Right atrium auricular region (tissue), 2 donors: Measurements from ENCODE around the gene GRK5. TPM values are rescaled to one million over a fixed set of nuclear protein-coding genes. Genes with fewer than 3 reads are reported as not detected.

Experiments
- DNase-seq: peaks from one replicate; pipeline ENCODE4 v3.0.0-alpha.2; 2019; ENCODE audit warnings: low spot score
- H3K27ac ChIP-seq, 2 donors: fragments of 200-600 bp; sonication (generic); 1 replicate in 1 of 2; 2 replicates in 1 of 2; pipeline ENCODE4 v1.5.1; 2016 to 2019
- H3K27me3 ChIP-seq, 2 donors: fragments of 200-600 bp; sonication (generic); one replicate each; pipeline versions ENCODE4 v1.5.1 to v1.6.0; 2017 to 2019
- H3K36me3 ChIP-seq: fragments of 200-600 bp; sonication (generic); one replicate; pipeline ENCODE4 v1.5.1; 2016
- H3K4me1 ChIP-seq, 2 donors: fragments of 200-600 bp; sonication (generic); one replicate each; pipeline versions ENCODE4 v1.5.1 to v1.6.0; 2017 to 2019
- H3K4me3 ChIP-seq, 2 donors: fragments of 200-600 bp; sonication (generic); 1 replicate in 1 of 2; 2 replicates in 1 of 2; pipeline ENCODE4 v1.5.1; 2017 to 2019; ENCODE audit warnings: mild to moderate bottlenecking in 1 of 2, moderate library complexity in 1 of 2
- H3K9me3 ChIP-seq, 2 donors: fragments of 200-600 bp; sonication (generic); one replicate each; pipeline ENCODE4 v1.5.1; 2019
- CTCF ChIP-seq, 2 donors: fragments of 200-600 bp; sonication (generic); IDR thresholded peaks; one replicate each; pipeline ENCODE4 v1.5.1; 2019; ENCODE audit warnings: antibody characterized with exemption in 2 of 2
- total RNA-seq, 2 donors: library from RNA; depleted of rRNA; stranded (reverse); fragments of >200 nt; gene quantifications; one replicate each; pipeline ENCODE4 v1.1.0, GENCODE V29; 2016

Gene GRK5
- total RNA-seq, 2 donors from 2014 or later: 19.2 to 53.8 TPM

GRCh38 chr10:119190954-119191785 lies 16.2 kb upstream of the GRK5 start:
- H3K27ac ChIP-seq: no peak overlapping the region
- H3K4me3 ChIP-seq: no peak overlapping the region
- H3K9me3 ChIP-seq: no peaks in the 10 kb centered on the region
- no peaks in the 10 kb centered on the region for H3K4me1 ChIP-seq
- no peaks in the 10 kb centered on the region for H3K36me3 ChIP-seq
- TF ChIP-seq CTCF (IDR thresholded peaks at IDR 0.05): no peak
- DNase-seq: no peak
- H3K27me3 ChIP-seq: no peaks in the 10 kb centered on the region

- no peak for TF ChIP-seq CTCF (IDR thresholded peaks at IDR 0.05)
- DNase-seq: no peak
- H3K36me3 ChIP-seq: no peaks in the 10 kb centered on the region
- H3K4me1 ChIP-seq: no peaks in the 10 kb centered on the region
- no peak overlapping the region for H3K27ac ChIP-seq
- no peaks in the 10 kb centered on the region for H3K9me3 ChIP-seq
- H3K27me3 ChIP-seq: no peaks in the 10 kb centered on the region
- H3K4me3 ChIP-seq: no peak overlapping the region
Measured at GRCh38 chr10:119191881-119192280, 15.5 kb upstream of the GRK5 start.

- H3K36me3 ChIP-seq: no peaks in the 10 kb centered on the region
- H3K27me3 ChIP-seq: no peaks in the 10 kb centered on the region
- no peak for TF ChIP-seq CTCF (IDR thresholded peaks at IDR 0.05)
- H3K4me1 ChIP-seq: peaks cover 0 to 5% of the 10 kb centered on the region in 2 donors
- H3K9me3 ChIP-seq: no peaks in the 10 kb centered on the region
- no peak for DNase-seq
- H3K4me3 ChIP-seq: no peak overlapping the region
- no peak overlapping the region for H3K27ac ChIP-seq
Measured at GRCh38 chr10:119197921-119198320, 9.4 kb upstream of the GRK5 start.

GRCh38 chr10:119198438-119198837 lies 8.9 kb upstream of the GRK5 start:
- DNase-seq: no peak
- peaks cover 0 to 5% of the 10 kb centered on the region in 2 donors for H3K4me1 ChIP-seq
- no peak overlapping the region for H3K4me3 ChIP-seq
- H3K27me3 ChIP-seq: no peaks in the 10 kb centered on the region
- no peak overlapping the region for H3K27ac ChIP-seq
- TF ChIP-seq CTCF (IDR thresholded peaks at IDR 0.05): peak in 1 of 2 donors; percentile 37
- no peaks in the 10 kb centered on the region for H3K36me3 ChIP-seq
- H3K9me3 ChIP-seq: no peaks in the 10 kb centered on the region

GRCh38 chr10:119199231-119199992 lies 8.0 kb upstream of the GRK5 start:
- Histone ChIP-seq H3K27me3 (no peaks in the 10 kb centered on the region), H3K4me1 (peaks cover 0 to 5% of the 10 kb centered on the region in 2 donors), H3K27ac (no peak overlapping the region), H3K9me3 (no peaks in the 10 kb centered on the region), H3K36me3 (no peaks in the 10 kb centered on the region), H3K4me3 (no peak overlapping the region)
- peak; percentile 45 to 88 for TF ChIP-seq CTCF (IDR thresholded peaks at IDR 0.05)
- peak; percentile 74 for DNase-seq
